C4-2B (cell line): ENCODE measurements around the gene CD93.

ENCODE experiments used
- ZFX ChIP-seq: fragments of 450-650 bp; IDR thresholded peaks from 2 replicates; pipeline ENCODE4 v1.6.1; 2017
- TF ChIP-seq, protein P1 (sequence below): fragments of 450-650 bp; conservative IDR thresholded peaks from 2 replicates; pipeline ENCODE4 v1.5.1; 2017; ENCODE audit warnings: mild to moderate bottlenecking

DNA sequence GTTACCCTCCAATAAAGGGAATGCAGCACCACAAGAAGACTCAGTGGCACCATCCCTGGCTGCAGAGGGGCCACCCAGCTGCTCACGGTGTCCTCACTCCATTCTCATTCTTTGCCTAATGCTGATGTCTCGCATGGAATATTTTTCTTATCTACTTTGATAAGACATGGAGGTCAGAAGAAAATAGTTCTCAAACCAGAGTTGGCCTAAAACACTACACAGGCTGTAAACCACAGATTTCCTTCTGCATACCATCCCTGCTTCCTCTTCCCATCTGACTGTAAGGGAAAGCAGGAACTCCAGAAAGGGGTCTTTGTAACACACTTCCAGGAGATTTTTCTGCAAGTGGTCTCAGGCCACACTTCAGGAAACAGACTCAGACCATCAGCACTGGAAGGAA lies 43.1 kb upstream of the CD93 start:
- TF ChIP-seq, protein P1, sequence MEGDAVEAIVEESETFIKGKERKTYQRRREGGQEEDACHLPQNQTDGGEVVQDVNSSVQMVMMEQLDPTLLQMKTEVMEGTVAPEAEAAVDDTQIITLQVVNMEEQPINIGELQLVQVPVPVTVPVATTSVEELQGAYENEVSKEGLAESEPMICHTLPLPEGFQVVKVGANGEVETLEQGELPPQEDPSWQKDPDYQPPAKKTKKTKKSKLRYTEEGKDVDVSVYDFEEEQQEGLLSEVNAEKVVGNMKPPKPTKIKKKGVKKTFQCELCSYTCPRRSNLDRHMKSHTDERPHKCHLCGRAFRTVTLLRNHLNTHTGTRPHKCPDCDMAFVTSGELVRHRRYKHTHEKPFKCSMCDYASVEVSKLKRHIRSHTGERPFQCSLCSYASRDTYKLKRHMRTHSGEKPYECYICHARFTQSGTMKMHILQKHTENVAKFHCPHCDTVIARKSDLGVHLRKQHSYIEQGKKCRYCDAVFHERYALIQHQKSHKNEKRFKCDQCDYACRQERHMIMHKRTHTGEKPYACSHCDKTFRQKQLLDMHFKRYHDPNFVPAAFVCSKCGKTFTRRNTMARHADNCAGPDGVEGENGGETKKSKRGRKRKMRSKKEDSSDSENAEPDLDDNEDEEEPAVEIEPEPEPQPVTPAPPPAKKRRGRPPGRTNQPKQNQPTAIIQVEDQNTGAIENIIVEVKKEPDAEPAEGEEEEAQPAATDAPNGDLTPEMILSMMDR, result no peak
- no peak for TF ChIP-seq ZFX
